Endometrial microvascular endothelial cells (primary cell): Measurements from ENCODE around the gene PKP4. TPM values are rescaled to one million over a fixed set of nuclear protein-coding genes. Genes with fewer than 3 reads are reported as not detected.
"Not testable (repeated sequence)": the region's sequence is repeated elsewhere in the genome, so short reads cannot be mapped to it uniquely, and the experiment has no call there.

Experiments used
- in situ Hi-C: cut with HindIII; loops from 2 replicates; pipeline ENCODE4 v1.10.0; 2017; ENCODE audit warnings: low sequenced_read_pairs, low pct_unique_long_range_greater_than_20kb; ENCODE audit errors: inconsistent ontology term
- total RNA-seq: library from RNA; depleted of rRNA; stranded (reverse); fragments of >200 nt; gene quantifications from one replicate; pipeline ENCODE4 v1.2.3, GENCODE V29; 2015; ENCODE audit errors: inconsistent ontology term

The PKP4 gene
- total RNA-seq, 1 donor from 2014 or later = 32.3 TPM

DNA sequence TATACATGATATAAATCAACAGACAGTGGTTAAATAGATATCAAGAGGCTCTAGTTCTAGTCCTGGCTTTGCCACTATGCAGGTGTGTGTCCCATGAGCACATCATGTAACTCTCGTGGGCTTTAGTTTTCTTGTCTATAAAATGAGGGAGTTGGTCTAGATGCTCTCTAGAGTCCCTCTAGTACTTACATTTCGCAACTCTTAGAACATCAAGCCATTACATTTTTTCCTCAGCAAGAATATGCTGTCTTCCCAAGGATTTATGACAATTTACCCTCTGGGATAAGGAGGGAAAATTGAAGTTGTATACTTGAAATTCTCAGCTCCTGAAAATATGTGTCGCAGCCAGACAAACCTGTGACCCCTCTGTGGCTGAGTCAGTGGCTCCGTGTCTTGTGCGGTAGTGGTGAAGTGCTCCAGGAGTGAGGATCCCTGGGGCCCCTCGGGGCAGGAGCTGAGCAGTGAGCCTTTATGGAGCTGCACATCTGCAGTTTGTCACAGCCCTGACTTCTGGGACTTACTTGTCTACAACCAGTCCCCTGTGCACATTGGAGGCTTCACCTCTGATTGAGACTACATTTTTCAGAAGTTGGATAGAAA is 6.8 kb downstream of the PKP4 start:
- in situ Hi-C loops = no loop called here

GRCh38 chr2:158464426-158465281 is 7.9 kb downstream of the PKP4 start:
- in situ Hi-C loops = no loop called here

DNA sequence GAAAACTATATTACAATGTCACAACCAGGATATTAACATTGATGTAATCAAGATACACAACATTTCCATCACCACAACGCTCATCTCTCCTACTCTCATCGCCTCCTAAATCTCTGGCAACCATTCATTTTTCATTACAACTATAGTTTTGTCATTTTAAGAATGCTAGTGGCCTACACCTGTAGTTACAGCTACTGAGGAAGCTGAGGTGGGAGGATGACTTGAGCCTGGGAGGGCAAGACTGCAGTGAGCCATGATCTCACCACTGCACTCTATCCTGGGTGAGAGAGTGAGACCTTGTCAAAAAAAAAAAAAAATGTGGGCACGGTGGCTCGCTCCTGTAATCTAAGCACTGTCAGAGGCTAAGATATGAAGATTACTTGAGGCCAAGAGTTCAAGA is 10.5 kb downstream of the PKP4 start:
- in situ Hi-C loops = no loop called here

DNA sequence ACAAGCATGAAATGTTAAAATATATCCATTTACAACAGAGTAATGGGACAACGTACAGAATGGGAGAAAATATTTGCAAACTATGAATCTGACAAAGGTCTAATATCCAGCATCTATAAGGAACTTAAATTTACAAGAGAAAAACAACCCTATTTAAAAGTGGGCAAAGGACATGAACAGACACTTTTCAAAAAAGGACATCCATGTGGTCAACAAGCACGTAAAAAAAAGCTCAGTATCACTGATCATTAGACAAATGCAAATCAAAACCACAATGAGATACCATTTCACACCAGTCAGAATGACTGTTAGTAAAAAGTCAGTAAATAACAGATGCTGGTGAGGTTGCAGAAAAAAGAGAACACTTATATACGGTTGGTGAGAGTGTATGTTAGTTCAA is 16.1 kb downstream of the PKP4 start:
- in situ Hi-C loops = not testable (repeated sequence)

DNA sequence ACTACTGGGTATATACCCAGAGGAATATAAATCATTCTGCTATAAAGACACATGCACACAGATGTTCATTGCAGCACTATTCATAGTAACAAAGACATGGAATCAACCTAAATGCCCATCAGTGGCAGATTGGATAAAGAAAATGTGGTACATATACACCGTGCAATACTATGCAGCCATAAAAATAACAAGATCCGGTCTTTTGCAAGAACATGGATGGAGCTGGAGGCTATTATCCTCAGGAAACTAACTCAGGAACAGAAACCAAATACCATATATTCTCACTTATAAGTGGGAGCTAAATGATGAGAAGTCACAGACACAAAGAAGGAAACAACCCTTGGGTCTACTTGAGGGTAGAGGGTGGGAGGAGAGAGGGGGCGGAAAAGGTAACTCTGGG is 16.5 kb downstream of the PKP4 start:
- in situ Hi-C loops = not testable (repeated sequence)

GRCh38 chr2:158473719-158474392 is 17.1 kb downstream of the PKP4 start:
- in situ Hi-C loops = no loop called here

DNA sequence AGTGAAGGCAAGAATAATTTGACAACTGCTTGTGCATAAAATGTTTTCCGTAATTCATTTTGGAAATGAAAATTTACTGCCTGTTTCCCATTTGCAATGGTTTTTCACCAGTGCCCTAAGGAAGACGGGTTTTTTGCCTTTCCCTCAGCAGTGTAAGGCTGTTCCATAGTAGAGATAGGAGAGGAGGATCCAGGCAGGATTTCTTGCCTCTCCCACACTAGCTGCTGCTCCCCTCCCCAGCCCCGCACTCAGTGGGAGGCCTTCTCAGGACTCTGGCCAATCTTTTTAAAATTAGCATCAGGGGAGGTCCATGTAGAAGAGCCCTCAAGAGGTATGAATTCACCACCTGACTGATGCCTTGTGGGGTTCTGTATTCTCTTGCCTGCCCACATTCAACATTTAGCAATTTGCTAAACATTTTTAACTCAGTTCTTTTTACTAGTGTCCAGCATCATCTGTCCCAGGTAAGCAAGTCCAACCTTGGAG is 17.8 kb downstream of the PKP4 start:
- in situ Hi-C loops = not testable (repeated sequence)

DNA sequence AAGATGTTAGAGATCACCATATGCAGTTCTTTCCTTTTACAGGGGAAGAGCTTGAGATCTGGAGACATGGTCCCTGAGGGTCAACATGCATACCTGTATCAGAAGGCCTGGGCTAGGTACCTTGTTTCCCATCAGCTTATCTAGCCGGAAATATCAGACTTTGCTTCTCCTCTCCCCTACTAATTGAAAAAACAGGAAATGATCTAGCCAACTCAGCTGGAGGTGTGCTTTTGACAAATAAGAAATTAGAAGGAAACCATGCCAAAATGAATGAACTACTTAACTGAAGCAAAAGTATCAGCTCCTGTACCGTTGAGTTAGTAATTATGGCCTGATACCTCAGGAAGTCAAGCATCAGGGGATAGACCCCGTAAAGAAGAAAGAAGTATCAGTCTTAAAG is 20.4 kb downstream of the PKP4 start:
- in situ Hi-C loops = no loop called here

GRCh38 chr2:158478237-158478636 is 21.5 kb downstream of the PKP4 start:
- in situ Hi-C loops = no loop called here

GRCh38 chr2:158478816-158479215 is 22.1 kb downstream of the PKP4 start:
- in situ Hi-C loops = no loop called here

GRCh38 chr2:158481116-158481515 is 24.4 kb downstream of the PKP4 start:
- in situ Hi-C loops = no loop called here

DNA sequence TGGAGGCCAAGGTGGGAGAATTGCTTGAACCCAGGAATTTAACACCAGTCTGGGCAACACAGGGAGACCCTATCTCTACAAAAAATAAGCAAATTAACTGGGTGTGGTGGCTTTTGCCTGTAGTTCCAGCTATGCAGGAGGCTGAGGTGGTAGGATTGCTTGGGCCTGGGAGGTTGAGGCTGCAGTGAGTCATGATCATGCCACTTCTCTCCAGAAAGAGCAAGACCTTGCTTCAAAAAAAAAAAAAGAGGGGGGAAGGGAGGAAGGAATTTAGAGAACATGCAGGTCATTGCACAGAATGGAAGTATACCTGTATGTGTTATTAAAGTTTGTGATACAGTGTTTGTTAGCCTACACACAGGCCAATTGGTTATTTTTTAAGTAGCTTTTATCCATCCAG is 25.8 kb downstream of the PKP4 start:
- in situ Hi-C loops = no loop called here

DNA sequence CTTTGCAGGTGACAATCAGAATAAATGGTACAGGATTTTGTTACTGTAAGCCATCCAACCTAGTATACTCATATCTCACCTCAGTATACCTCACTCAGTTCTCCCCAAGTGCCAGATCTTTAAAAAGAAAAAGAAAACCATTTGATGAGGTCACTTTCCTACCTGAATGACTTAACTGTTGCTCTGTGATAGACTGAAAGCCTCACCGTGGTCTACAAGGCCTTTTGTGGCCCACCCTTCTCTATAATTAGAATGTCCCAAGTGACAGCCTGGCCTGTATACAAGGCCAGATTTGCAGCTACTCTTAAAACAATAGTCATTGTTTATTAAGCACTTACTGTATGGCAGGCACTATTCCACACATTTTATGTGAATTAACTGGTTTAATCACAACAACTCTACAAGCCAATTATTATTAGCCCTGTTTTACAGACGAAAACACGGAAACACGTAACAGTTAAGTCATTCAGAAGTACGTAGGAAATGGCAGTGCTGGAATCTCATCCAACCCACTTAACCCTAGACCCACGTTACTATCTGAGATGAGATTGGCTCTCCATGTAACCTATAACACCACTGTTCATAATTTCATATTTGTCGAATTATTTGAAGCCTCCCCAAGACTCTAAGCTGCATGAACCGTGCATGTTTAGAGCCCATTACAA is 28.3 kb downstream of the PKP4 start:
- in situ Hi-C loops = no loop called here

DNA sequence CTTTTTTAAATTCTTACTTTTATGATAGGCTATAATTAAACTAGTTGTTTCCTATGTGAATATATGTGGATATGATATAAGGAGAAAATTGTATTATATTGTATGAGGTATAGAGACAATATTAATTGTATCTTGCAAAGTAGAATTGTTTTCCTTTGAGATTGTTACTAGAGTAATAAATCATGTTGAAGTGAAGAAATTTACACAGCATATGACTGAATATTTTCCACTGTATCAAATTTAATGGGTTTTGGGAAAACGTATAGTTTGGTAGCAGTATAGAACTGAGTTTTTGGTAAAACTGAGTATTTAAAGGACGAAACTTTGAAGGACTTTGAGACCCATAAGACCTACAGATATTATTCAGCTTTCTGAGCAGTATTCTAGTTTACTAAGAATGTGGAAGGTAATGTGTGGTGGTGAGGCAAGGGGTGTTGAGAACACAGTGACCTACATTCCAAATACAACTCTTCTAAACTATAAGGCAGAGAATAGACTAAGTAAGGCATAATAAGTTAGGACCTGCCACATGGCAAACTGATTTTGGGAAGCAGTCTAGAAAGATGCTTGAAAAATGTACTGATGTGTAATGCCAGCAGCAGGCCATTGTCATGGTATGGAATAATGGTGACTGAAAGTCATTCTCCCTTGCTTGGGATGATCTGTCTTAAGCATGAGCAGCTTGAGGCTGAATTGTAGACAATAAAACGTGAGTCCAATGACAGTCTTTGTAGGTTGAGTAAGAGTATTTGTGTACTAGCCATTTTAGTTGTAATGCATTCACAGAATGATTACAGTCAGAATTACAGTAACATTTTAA is 29.6 kb downstream of the PKP4 start:
- in situ Hi-C loops = no loop called here

- in situ Hi-C loops = no loop called here
Measured at GRCh38 chr2:158486970-158487325, 30.2 kb downstream of the PKP4 start.

DNA sequence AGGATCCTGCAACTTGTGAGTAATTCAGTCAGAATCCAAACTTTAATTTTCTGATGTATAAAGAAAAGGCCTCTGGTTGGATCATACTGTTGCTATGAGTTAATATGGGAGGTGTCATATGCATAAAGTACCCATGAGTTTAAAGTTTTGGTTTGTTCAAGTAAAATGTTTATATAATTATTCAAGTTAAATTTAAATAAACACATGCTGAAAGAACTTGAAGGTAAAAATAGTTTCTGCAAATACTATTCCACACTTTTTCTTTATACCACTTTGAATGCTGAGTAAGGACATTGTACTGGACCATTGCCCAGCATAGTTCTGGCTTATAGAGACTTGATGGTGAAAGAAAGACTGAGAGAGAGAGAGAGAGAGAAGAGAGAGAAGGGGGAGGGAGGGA is 30.7 kb downstream of the PKP4 start:
- in situ Hi-C loops = no loop called here

DNA sequence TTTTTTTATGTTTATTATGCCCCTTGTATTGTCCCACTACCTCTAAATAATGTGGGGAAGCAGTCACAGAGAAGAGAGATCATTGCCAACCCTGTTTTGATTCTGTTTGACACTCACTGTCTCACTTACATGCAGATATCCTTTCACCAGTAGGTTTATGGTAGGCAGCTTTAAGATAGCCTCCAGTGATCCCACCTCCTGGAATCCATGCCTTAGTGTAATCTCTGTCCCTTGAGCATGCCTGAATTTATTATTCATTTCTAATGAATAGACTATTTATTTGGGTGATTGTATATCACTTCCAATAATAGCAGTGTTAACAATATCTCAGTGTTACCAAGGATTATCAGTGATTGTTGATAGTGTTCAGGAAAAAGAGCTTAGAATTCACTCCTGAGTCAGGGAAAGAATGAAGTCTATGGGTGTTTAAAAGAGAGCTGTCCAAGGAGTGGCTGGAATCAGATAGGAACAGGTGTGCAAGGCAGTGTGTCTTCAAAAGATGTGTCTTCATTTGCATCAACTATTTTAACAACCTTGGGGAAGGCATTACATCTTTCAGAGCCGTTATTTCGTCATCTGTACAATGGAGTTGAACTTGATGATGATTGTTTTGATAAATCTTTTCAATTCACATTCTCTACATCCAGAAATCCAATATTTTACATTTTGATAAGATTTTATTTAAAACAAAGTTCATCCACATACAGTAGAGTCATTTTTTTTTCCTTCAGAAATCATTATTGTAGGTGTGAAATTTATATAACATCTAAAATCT is 31.9 kb downstream of the PKP4 start:
- in situ Hi-C loops = no loop called here
